B cell (primary cell): ENCODE measurements around the gene ARMC9. TPM values are rescaled to one million over a fixed set of nuclear protein-coding genes. Genes with fewer than 3 reads are reported as not detected.

Experiments
- ATAC-seq: fragments of 200-7000 bp; cut with Tn5 transposase; one replicate; pipeline ENCODE4 v1.10.0; 2021; ENCODE audit warnings: low read depth, mild to moderate bottlenecking, moderate number of reproducible peaks, moderate library complexity
- CTCF ChIA-PET: fragments of 350-600 bp; sonication (Branson Sonifier 250); formaldehyde crosslinking; loops from one replicate; lab custom pipeline; 2021; ENCODE audit warnings: antibody characterized with exemption, inconsistent platforms; lab: Charles Lee
- POLR2A ChIA-PET: fragments of 350-600 bp; sonication (Branson Sonifier 250); formaldehyde crosslinking; loops from one replicate; lab custom pipeline; 2021; ENCODE audit warnings: antibody characterized with exemption; lab: Charles Lee
- DNase-seq: peaks from one replicate; pipeline ENCODE4 v3.0.0; 2013
- H2AFZ ChIP-seq: 2 replicates; pipeline ENCODE4 v1.6.1; 2012; ENCODE audit warnings: mild to moderate bottlenecking, low read depth, low read length; ENCODE audit not compliant: insufficient read depth, poor library complexity, severe bottlenecking
- H3K27ac ChIP-seq, 2 donors: 1 replicate in 1 of 2; 2 replicates in 1 of 2; pipeline ENCODE4 v1.5.1; 2012 to 2013; ENCODE audit warnings: low read length in 2 of 2, mild to moderate bottlenecking in 2 of 2, moderate library complexity in 1 of 2
- H3K27me3 ChIP-seq, 4 experiments: fragments of 200-600 bp in 1 of 4; sonication (generic) in 1 of 4; replicated peaks in 1 of 4; 1 replicate in 2 of 4; 2 replicates in 2 of 4; pipeline versions ENCODE4 v1.6.1 to v1.7.0; 2013 to 2016; ENCODE audit warnings: low read length in 3 of 4, mild to moderate bottlenecking in 2 of 4, mixed read lengths in 1 of 4, moderate library complexity in 1 of 4; ENCODE audit not compliant: insufficient read depth in 4 of 4, control insufficient read depth in 3 of 4; ENCODE audit errors: control extremely low read depth in 1 of 4
- H3K36me3 ChIP-seq, 2 experiments: replicated peaks in 1 of 2; 1 replicate in 1 of 2; 2 replicates in 1 of 2; pipeline versions ENCODE4 v1.6.1 to v1.7.1; 2013; ENCODE audit warnings: low read length in 1 of 2; ENCODE audit not compliant: insufficient read depth in 2 of 2, control insufficient read depth in 1 of 2; ENCODE audit errors: control extremely low read depth in 1 of 2, extremely low read depth in 1 of 2
- H3K4me1 ChIP-seq, 2 donors: fragments of 200-600 bp in 1 of 2; sonication (generic) in 1 of 2; 1 replicate in 1 of 2; 2 replicates in 1 of 2; pipeline versions ENCODE4 v1.5.1 to v1.6.1; 2013 to 2017; ENCODE audit warnings: low read length in 2 of 2; ENCODE audit not compliant: control insufficient read depth in 2 of 2, insufficient read depth in 2 of 2
- H3K4me2 ChIP-seq: replicated peaks from 2 replicates; pipeline ENCODE3; 2012; ENCODE audit warnings: mild to moderate bottlenecking, low read depth, low read length; ENCODE audit not compliant: poor library complexity, severe bottlenecking
- H3K4me3 ChIP-seq, 5 experiments: fragments of 200-600 bp in 1 of 5; sonication (generic) in 1 of 5; 1 replicate in 3 of 5; 2 replicates in 2 of 5; pipeline versions ENCODE4 v1.5.1 to v1.7.0; 2011 to 2016; ENCODE audit warnings: low read length in 4 of 5, mild to moderate bottlenecking in 4 of 5, low read depth in 2 of 5, control low read depth in 1 of 5, moderate library complexity in 1 of 5; ENCODE audit not compliant: insufficient read depth in 1 of 5; ENCODE audit errors: control extremely low read depth in 1 of 5, extremely low read depth in 1 of 5
- H3K79me2 ChIP-seq: fragments of 200-600 bp; sonication (generic); one replicate; pipeline ENCODE4 v1.6.0; 2016; ENCODE audit warnings: low read length; ENCODE audit not compliant: control insufficient read depth, insufficient read depth
- H3K9ac ChIP-seq: fragments of 200-600 bp; sonication (generic); 2 replicates; pipeline ENCODE4 v1.6.1; 2017; ENCODE audit warnings: mild to moderate bottlenecking, low read length, moderate library complexity
- H3K9me3 ChIP-seq, 3 donors: one replicate each; pipeline versions ENCODE4 v1.6.1 to v1.7.1; 2013; ENCODE audit warnings: low read length in 2 of 3; ENCODE audit not compliant: control insufficient read depth in 2 of 3, insufficient read depth in 1 of 3; ENCODE audit errors: control extremely low read depth in 1 of 3
- H4K20me1 ChIP-seq: 2 replicates; pipeline ENCODE4 v1.6.0; 2012; ENCODE audit warnings: mild to moderate bottlenecking, low read length; ENCODE audit not compliant: insufficient read depth, control insufficient read depth, poor library complexity, severe bottlenecking
- H3K27ac Mint-ChIP-seq: one replicate; pipeline ENCODE4 v1.8.0; 2021; ENCODE audit warnings: mixed read lengths
- H3K27me3 Mint-ChIP-seq: one replicate; pipeline ENCODE4 v1.8.0; 2021; ENCODE audit warnings: mixed read lengths
- H3K4me1 Mint-ChIP-seq: one replicate; pipeline ENCODE4 v1.8.0; 2021; ENCODE audit warnings: mixed read lengths
- H3K4me3 Mint-ChIP-seq: one replicate; pipeline ENCODE4 v1.8.0; 2021; ENCODE audit warnings: mixed read lengths
- H3K9me3 Mint-ChIP-seq: one replicate; pipeline ENCODE4 v1.8.0; 2022; ENCODE audit warnings: mixed read lengths; ENCODE audit not compliant: insufficient read depth
- CTCF ChIP-seq: fragments of 200-600 bp; IDR thresholded peaks from one replicate; pipeline ENCODE4 v1.8.0; 2022; ENCODE audit warnings: antibody characterized with exemption, mild to moderate bottlenecking
- EZH2 ChIP-seq: IDR thresholded peaks from 2 replicates; pipeline ENCODE4 v1.6.1; 2012; ENCODE audit warnings: borderline replicate concordance, low read depth, mild to moderate bottlenecking, moderate library complexity, low read length; ENCODE audit not compliant: insufficient read depth, poor library complexity, severe bottlenecking
- WGBS: methylation state at CpG from one replicate; pipeline ENCODE4 v1.1.5; 2013; ENCODE audit warnings: missing lambda C conversion rate; ENCODE audit not compliant: insufficient coverage; 5-methylcytosine and 5-hydroxymethylcytosine counted together
- intact Hi-C: fragments of 100-400 bp; cut with micrococcal nuclease; formaldehyde crosslinking; loops from one replicate; pipeline ENCODE4 v1.10.0; 2022
- polyA plus RNA-seq: library from polyadenylated mRNA; depleted of rRNA; stranded (reverse); fragments of >200 nt; gene quantifications from 2 replicates; pipeline ENCODE4 v1.2.3, GENCODE V29; 2012
- total RNA-seq, 2 donors: library from RNA; stranded (reverse); fragments of 120-200 nt in 1 of 2; gene quantifications; 1 replicate in 1 of 2; 2 replicates in 1 of 2; pipeline versions ENCODE4 v1.2.3 to v1.2.4, GENCODE V29; 2013 to 2022

ARMC9 gene
- total and polyA plus RNA-seq, 2 donors (not counting 1 experiment from before 2014, with no cell fraction given): 0.40 to 5.4 TPM

GRCh38 chr2:231372326-231372725, 173.9 kb downstream of the ARMC9 start:
- TF ChIP-seq EZH2 (no peak), CTCF (no peak)
- DNase-seq: no peak
- no peak overlapping the region for H3K4me3 Mint-ChIP-seq
- Histone ChIP-seq H3K4me1 (no peaks in the 10 kb centered on the region), H3K9me3 (no peaks in the 10 kb centered on the region), H2AFZ (no peak overlapping the region), H3K4me3 (no peak overlapping the region), H4K20me1 (no peaks in the 10 kb centered on the region), H3K36me3 (no peaks in the 10 kb centered on the region), H3K4me2 (no peak overlapping the region), H3K9ac (no peak overlapping the region), H3K79me2 (no peaks in the 10 kb centered on the region), H3K27ac (no peak overlapping the region), H3K27me3 (no peaks in the 10 kb centered on the region)
- ChIA-PET CTCF (interaction anchor here (1.6 kb wide), 1 partner anchor 10 kb away, joined by 5 read pairs; no protein-coding TSS in a partner anchor), POLR2A (no interaction called here)
- H3K27ac Mint-ChIP-seq: no peak overlapping the region
- no peak for ATAC-seq
- H3K9me3 Mint-ChIP-seq: no peaks in the 10 kb centered on the region
- H3K27me3 Mint-ChIP-seq: no peaks in the 10 kb centered on the region
- WGBS: 93% methylated on average over 3 of the region's 7 CpGs
- H3K4me1 Mint-ChIP-seq: no peaks in the 10 kb centered on the region
- intact Hi-C loops: no loop called here

- intact Hi-C loops: no loop called here
- Mint-ChIP-seq H3K4me3 (no peak overlapping the region), H3K4me1 (no peaks in the 10 kb centered on the region), H3K27ac (no peak overlapping the region), H3K27me3 (no peaks in the 10 kb centered on the region), H3K9me3 (no peaks in the 10 kb centered on the region)
- no peaks in the 10 kb centered on the region for H3K27me3 ChIP-seq
- no peak for DNase-seq
- no peaks in the 10 kb centered on the region for H3K36me3 ChIP-seq
- H3K9me3 ChIP-seq: no peaks in the 10 kb centered on the region
- H4K20me1 ChIP-seq: no peaks in the 10 kb centered on the region
- 100% methylated on average over 1 of the region's 8 CpGs for WGBS
- H3K79me2 ChIP-seq: no peaks in the 10 kb centered on the region
- no peak overlapping the region for H3K27ac ChIP-seq
- no peak overlapping the region for H3K4me2 ChIP-seq
- no peaks in the 10 kb centered on the region for H3K4me1 ChIP-seq
- ATAC-seq: no peak
- TF ChIP-seq CTCF: no peak
- TF ChIP-seq EZH2: no peak
- H3K9ac ChIP-seq: no peak overlapping the region
- ChIA-PET CTCF (interaction anchor here (0.7 kb wide), 1 partner anchor 919 kb away, joined by 3 read pairs; no protein-coding TSS in a partner anchor), POLR2A (no interaction called here)
- no peak overlapping the region for H2AFZ ChIP-seq
- H3K4me3 ChIP-seq: no peak overlapping the region
Measured at GRCh38 chr2:231373184-231373583, 174.8 kb downstream of the ARMC9 start.
